Thymus (tissue), 11 donors: Measurements from ENCODE around the gene UNC5C. TPM values are rescaled to one million over a fixed set of nuclear protein-coding genes. Genes with fewer than 3 reads are reported as not detected.

Experiments
- DNase-seq, 9 donors: peaks; one replicate each; pipeline ENCODE4 v3.0.0-alpha.2; 2013; ENCODE audit warnings: low spot score in 9 of 9, low read depth in 6 of 9, missing footprints in 1 of 9
- H3K27ac ChIP-seq, 2 donors: one replicate each; pipeline ENCODE4 v1.5.1; 2013; ENCODE audit warnings: control low read depth in 1 of 2, low read depth in 1 of 2, low read length in 1 of 2, mild to moderate bottlenecking in 1 of 2, moderate library complexity in 1 of 2
- H3K27me3 ChIP-seq, 2 donors: one replicate each; pipeline ENCODE4 v1.5.1; 2013; ENCODE audit warnings: low read length in 1 of 2; ENCODE audit not compliant: control insufficient read depth in 2 of 2, insufficient read depth in 1 of 2
- H3K36me3 ChIP-seq, 2 donors: one replicate each; pipeline ENCODE4 v1.5.1; 2013; ENCODE audit warnings: low read length in 1 of 2, mild to moderate bottlenecking in 1 of 2, moderate library complexity in 1 of 2; ENCODE audit not compliant: control insufficient read depth in 2 of 2, insufficient read depth in 2 of 2
- H3K4me1 ChIP-seq, 2 donors: one replicate each; pipeline ENCODE4 v1.5.1; 2013; ENCODE audit warnings: low read length in 2 of 2; ENCODE audit not compliant: control insufficient read depth in 2 of 2, insufficient read depth in 2 of 2
- H3K4me3 ChIP-seq, 2 donors: one replicate each; pipeline ENCODE4 v1.5.1; 2013; ENCODE audit warnings: low read length in 2 of 2, control low read depth in 1 of 2, mild to moderate bottlenecking in 1 of 2
- H3K9me3 ChIP-seq, 2 donors: one replicate each; pipeline ENCODE4 v1.5.1; 2013; ENCODE audit warnings: low read length in 1 of 2, mild to moderate bottlenecking in 1 of 2; ENCODE audit not compliant: control insufficient read depth in 2 of 2, insufficient read depth in 1 of 2
- WGBS: extraction: QIAGEN DNeasy Blood & Tissue Kit; methylation state at CpG from one replicate; pipeline ENCODE4 v1.1.7; 2013; 5-methylcytosine and 5-hydroxymethylcytosine counted together
- polyA plus RNA-seq: library from polyadenylated mRNA; stranded (reverse); fragments of 200-250 nt; gene quantifications from one replicate; pipeline ENCODE4 v1.2.3, GENCODE V29; 2013
- total RNA-seq: library from RNA; stranded (reverse); fragments of 120-200 nt; gene quantifications from one replicate; pipeline ENCODE4 v1.2.4, GENCODE V29; 2013
- donor health status: healthy.

UNC5C gene
- total and polyA plus RNA-seq, 2 donors = 0.98 to 1.8 TPM

DNA sequence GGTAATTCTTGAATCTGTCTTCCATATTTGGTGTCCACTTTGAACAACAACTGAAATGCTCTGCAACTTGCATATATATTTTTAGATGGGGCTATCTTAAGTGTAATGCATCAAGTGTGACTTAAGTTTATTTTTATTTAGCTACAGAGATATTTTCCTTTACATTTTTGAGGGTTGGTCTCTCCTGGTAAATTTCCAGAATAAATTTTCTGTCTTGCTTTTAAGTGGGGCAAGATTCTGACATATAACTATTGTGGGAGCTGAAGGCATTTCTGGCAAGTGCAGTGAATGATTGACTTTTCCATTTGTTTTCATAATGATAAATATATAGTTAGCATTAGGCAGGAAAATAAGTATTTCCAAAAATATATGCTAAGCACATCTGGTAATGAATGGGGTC lies 18.8 kb downstream of the UNC5C start:
- Histone ChIP-seq H3K27me3 (no peaks in the 10 kb centered on the region), H3K9me3 (no peaks in the 10 kb centered on the region), H3K4me3 (no peak overlapping the region), H3K4me1 (peaks cover 0 to 3% of the 10 kb centered on the region in 2 donors), H3K27ac (no peak overlapping the region), H3K36me3 (no peaks in the 10 kb centered on the region)
- no peak for DNase-seq

DNA sequence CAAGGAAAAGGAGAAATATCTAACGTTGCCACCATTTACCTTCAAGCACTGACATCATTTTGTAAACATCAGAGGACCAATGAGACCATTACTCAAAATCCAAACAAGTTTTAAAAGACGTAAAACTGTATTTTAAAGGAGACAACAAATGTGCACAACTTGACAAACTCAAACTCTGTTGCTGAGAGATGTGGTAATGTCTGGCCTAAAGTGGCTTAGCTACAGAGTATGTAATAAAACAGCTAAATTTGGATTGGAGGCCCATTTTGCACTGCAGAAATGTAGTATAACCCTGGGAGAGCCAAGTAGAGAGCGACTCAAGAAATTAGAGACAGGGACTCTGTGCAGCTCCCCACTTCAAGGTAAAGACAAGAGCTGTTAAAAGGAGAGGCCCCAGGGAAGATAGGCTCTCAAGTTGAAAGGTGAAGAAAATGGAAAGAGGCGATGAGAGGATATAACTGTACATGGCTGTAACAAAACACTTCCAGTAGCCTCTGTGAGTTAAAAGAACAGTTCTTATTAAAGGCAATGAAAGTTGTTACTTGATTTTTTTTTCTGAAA lies 20.3 kb downstream of the UNC5C start:
- 92% methylated on average over 4 of the region's 4 CpGs for WGBS
- H3K27ac ChIP-seq = no peak overlapping the region
- H3K4me1 ChIP-seq = peaks cover 0 to 3% of the 10 kb centered on the region in 2 donors
- DNase-seq = peak in 2 of 9 donors; percentile 14 to 47
- H3K4me3 ChIP-seq = no peak overlapping the region
- no peaks in the 10 kb centered on the region for H3K9me3 ChIP-seq
- H3K27me3 ChIP-seq = no peaks in the 10 kb centered on the region
- H3K36me3 ChIP-seq = no peaks in the 10 kb centered on the region

GRCh38 chr4:95526075-95526474 lies 22.7 kb downstream of the UNC5C start:
- DNase-seq = no peak
- Histone ChIP-seq H3K4me3 (no peak overlapping the region), H3K9me3 (no peaks in the 10 kb centered on the region), H3K4me1 (no peaks in the 10 kb centered on the region), H3K36me3 (no peaks in the 10 kb centered on the region), H3K27ac (no peak overlapping the region), H3K27me3 (no peaks in the 10 kb centered on the region)
- 99% methylated on average over 2 of the region's 2 CpGs for WGBS

DNA sequence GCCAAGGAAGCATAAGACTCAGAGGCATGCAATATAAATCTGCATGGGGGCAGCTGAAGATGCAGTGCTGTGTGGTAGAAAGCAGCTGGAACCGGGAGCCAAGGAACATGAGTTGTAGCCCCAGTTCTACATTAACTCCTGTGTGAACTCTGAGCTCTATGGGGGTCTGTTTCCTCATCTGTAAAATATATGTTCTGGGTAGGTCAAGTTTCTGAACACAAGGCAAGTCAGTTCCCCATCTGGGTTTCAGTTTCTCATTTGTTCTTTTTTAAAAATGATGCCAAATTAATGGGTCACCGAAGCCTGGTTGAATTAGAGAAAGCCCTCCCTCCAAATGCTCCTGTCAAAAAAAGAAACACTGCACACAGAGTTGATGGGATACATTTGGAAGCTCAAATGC lies 24.0 kb downstream of the UNC5C start:
- Histone ChIP-seq H3K27ac (no peak overlapping the region), H3K4me3 (no peak overlapping the region), H3K36me3 (no peaks in the 10 kb centered on the region), H3K9me3 (no peaks in the 10 kb centered on the region), H3K4me1 (no peaks in the 10 kb centered on the region), H3K27me3 (no peaks in the 10 kb centered on the region)
- WGBS = 92% methylated on average over 2 of the region's 2 CpGs
- no peak for DNase-seq

DNA sequence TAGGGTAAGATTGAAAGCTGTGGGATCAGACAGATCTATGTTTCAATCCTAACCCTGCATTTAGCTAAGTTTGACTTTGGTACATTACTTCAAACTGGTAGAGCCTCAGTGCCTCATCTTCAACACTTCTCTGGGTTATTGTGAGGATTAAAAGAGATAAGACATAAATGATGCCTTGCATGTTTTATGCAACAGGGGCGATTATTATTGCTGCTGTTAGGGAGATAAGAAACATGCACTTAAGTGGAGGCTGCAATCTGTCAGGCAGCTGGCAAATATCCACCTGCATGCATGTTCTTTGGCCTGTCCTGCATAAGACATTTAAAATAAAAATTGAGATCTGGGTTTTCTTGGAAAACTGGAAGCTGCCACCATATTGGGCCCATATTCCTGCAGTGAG lies 24.6 kb downstream of the UNC5C start:
- H3K4me1 ChIP-seq = no peaks in the 10 kb centered on the region
- H3K9me3 ChIP-seq = no peaks in the 10 kb centered on the region
- no peak overlapping the region for H3K4me3 ChIP-seq
- DNase-seq = no peak
- no peaks in the 10 kb centered on the region for H3K36me3 ChIP-seq
- WGBS = 100% methylated on average over 1 of the region's 1 CpG
- H3K27me3 ChIP-seq = no peaks in the 10 kb centered on the region
- no peak overlapping the region for H3K27ac ChIP-seq

- Histone ChIP-seq H3K27ac (no peak overlapping the region), H3K36me3 (no peaks in the 10 kb centered on the region), H3K4me1 (no peaks in the 10 kb centered on the region), H3K9me3 (no peaks in the 10 kb centered on the region), H3K27me3 (no peaks in the 10 kb centered on the region), H3K4me3 (no peak overlapping the region)
- WGBS = 96% methylated on average over 6 of the region's 6 CpGs
- no peak for DNase-seq
Observed at GRCh38 chr4:95522682-95523530, 25.9 kb downstream of the UNC5C start.

GRCh38 chr4:95517576-95518345 lies 31.0 kb downstream of the UNC5C start:
- Histone ChIP-seq H3K27ac (no peak overlapping the region), H3K9me3 (no peaks in the 10 kb centered on the region), H3K36me3 (no peaks in the 10 kb centered on the region), H3K4me3 (no peak overlapping the region), H3K27me3 (no peaks in the 10 kb centered on the region), H3K4me1 (no peaks in the 10 kb centered on the region)
- no peak for DNase-seq
- WGBS = 90% methylated on average over 7 of the region's 7 CpGs

DNA sequence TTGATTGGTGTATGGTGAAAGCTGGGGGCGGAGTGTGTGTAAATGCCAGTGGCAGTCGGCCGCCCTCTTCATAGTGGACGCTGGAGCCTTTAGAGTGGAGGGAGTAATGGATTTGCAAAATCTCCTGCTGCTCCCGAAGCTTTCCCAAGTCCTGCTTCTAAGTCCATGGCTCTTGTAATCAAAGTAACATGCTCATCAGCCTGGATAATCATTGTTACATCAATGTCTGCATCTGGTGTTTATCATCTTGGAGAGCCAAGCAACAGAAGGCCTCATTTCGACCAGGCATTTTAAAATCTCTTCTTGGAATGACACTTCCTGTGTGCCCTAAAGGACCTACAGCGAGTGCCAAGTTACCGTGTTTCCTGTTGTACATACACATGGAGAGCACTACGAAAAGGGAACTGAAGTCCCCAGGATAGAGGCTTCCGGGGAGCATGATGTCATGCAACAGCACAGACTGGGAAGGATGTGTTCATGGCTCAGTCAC lies 32.2 kb downstream of the UNC5C start:
- H3K9me3 ChIP-seq = no peaks in the 10 kb centered on the region
- WGBS = 96% methylated on average over 10 of the region's 10 CpGs
- H3K36me3 ChIP-seq = no peaks in the 10 kb centered on the region
- no peaks in the 10 kb centered on the region for H3K4me1 ChIP-seq
- H3K4me3 ChIP-seq = no peak overlapping the region
- H3K27me3 ChIP-seq = no peaks in the 10 kb centered on the region
- DNase-seq = no peak
- H3K27ac ChIP-seq = no peak overlapping the region

DNA sequence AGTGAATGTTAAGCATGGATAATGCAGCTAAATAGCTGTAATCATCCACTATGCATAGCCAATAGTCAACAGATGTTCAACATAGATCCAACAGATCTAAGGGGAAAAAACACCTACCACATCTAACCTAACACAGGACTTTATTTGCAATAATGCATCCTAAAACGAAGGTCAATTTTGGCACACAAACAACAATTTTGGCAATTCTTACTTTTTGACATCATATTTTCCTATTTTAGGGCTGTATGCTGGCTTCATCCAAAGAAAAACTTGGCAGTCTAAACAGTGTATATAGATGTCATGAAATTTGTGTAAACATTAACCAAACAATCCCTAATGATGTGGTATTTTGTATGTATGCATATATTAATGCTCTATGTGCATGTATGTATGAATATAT lies 33.2 kb downstream of the UNC5C start:
- 90% methylated on average over 1 of the region's 1 CpG for WGBS
- no peaks in the 10 kb centered on the region for H3K27me3 ChIP-seq
- H3K4me1 ChIP-seq = no peaks in the 10 kb centered on the region
- H3K36me3 ChIP-seq = no peaks in the 10 kb centered on the region
- H3K4me3 ChIP-seq = no peak overlapping the region
- H3K27ac ChIP-seq = no peak overlapping the region
- DNase-seq = no peak
- no peaks in the 10 kb centered on the region for H3K9me3 ChIP-seq
